PC-9 (cell line): ENCODE measurements around the gene WDR49. TPM values are rescaled to one million over a fixed set of nuclear protein-coding genes. Genes with fewer than 3 reads are reported as not detected.

Experiments
- BruUV-seq: library from RNA; stranded (reverse); fragments of 400-500 nt; replicated peaks from 2 replicates; lab custom pipeline; 2021; lab: Mats Ljungman, UMichigan
- CTCF ChIA-PET: fragments of 300-600 bp; sonication (Branson Sonifier 250); formaldehyde crosslinking; loops from one replicate; lab custom pipeline; 2022; ENCODE audit warnings: antibody characterized with exemption; lab: Charles Lee
- POLR2A ChIA-PET: fragments of 300-600 bp; sonication (Branson Sonifier 250); formaldehyde crosslinking; loops from one replicate; lab custom pipeline; 2022; ENCODE audit warnings: antibody characterized with exemption; ENCODE audit not compliant: unreplicated experiment; lab: Charles Lee
- DNase-seq, 2 experiments: peaks; one replicate each; pipeline versions ENCODE4 v3.0.0 to v3.0.0-alpha.2; 2015 to 2022; ENCODE audit warnings: mixed read lengths in 1 of 2
- H2AFZ ChIP-seq: fragments of 200-600 bp; sonication (generic); 2 replicates; pipeline ENCODE4 v1.8.1; 2017; ENCODE audit warnings: antibody characterized with exemption
- H3F3A ChIP-seq: fragments of 200-600 bp; sonication (generic); 2 replicates; pipeline ENCODE4 v1.8.1; 2017; ENCODE audit warnings: antibody characterized with exemption, mild to moderate bottlenecking, low read depth; ENCODE audit not compliant: insufficient read depth
- H3K27ac ChIP-seq: fragments of 200-600 bp; sonication (generic); 2 replicates; pipeline ENCODE4 v1.6.1; 2016; ENCODE audit warnings: mixed run types
- H3K27me3 ChIP-seq: fragments of 200-600 bp; sonication (generic); 2 replicates; pipeline ENCODE4 v1.6.1; 2016; ENCODE audit warnings: low read depth, mixed run types; ENCODE audit not compliant: insufficient read depth
- H3K36me3 ChIP-seq: fragments of 200-600 bp; sonication (generic); 2 replicates; pipeline ENCODE4 v1.6.1; 2016; ENCODE audit warnings: low read depth, mixed run types
- H3K4me1 ChIP-seq: fragments of 200-600 bp; sonication (generic); replicated peaks from 2 replicates; pipeline ENCODE4 v1.6.1; 2016; ENCODE audit warnings: mixed run types; ENCODE audit not compliant: insufficient read depth
- H3K4me2 ChIP-seq: fragments of 200-600 bp; sonication (generic); 2 replicates; pipeline ENCODE4 v1.6.1; 2017; ENCODE audit warnings: mixed run types
- H3K4me3 ChIP-seq: fragments of 200-600 bp; sonication (generic); 2 replicates; pipeline ENCODE4 v1.6.1; 2016; ENCODE audit warnings: mixed run types
- H3K79me2 ChIP-seq: fragments of 200-600 bp; sonication (generic); 2 replicates; pipeline ENCODE4 v1.6.1; 2017; ENCODE audit warnings: low read depth, mixed run types
- H3K9me2 ChIP-seq: fragments of 200-600 bp; sonication (generic); 2 replicates; pipeline ENCODE4 v1.8.1; 2017; ENCODE audit warnings: mild to moderate bottlenecking; ENCODE audit not compliant: insufficient read depth
- H3K9me3 ChIP-seq: fragments of 200-600 bp; sonication (generic); 2 replicates; pipeline ENCODE4 v1.8.1; 2016; ENCODE audit warnings: low read depth; ENCODE audit not compliant: insufficient read depth
- H4K20me1 ChIP-seq: fragments of 200-600 bp; sonication (generic); 2 replicates; pipeline ENCODE4 v1.8.1; 2017; ENCODE audit not compliant: insufficient read depth
- EZH2 ChIP-seq: fragments of 200-600 bp; sonication (generic); IDR thresholded peaks from 2 replicates; pipeline ENCODE4 v1.8.0; 2017; ENCODE audit warnings: antibody characterized with exemption, low read depth
- intact Hi-C: fragments of 100-400 bp; cut with micrococcal nuclease; formaldehyde crosslinking; loops from one replicate; pipeline ENCODE4 v1.10.0; 2022; ENCODE audit not compliant: unreplicated experiment
- total RNA-seq: library from RNA; stranded (reverse); gene quantifications from 2 replicates; pipeline ENCODE4 v1.2.3, GENCODE V29; 2021
- TF ChIP-seq, protein P1 (sequence below): fragments of 200-600 bp; sonication (generic); conservative IDR thresholded peaks from 2 replicates; pipeline ENCODE4 v1.6.1; 2017; ENCODE audit warnings: mixed run types, antibody characterized with exemption, mild to moderate bottlenecking, moderate library complexity

Gene WDR49
- total RNA-seq, 1 experiment from 2014 or later, result 0.28 TPM

GRCh38 chr3:167611718-167612117, 42.0 kb downstream of the WDR49 start:
- H3K27me3 ChIP-seq, result no peaks in the 10 kb centered on the region
- no peaks in the 10 kb centered on the region for H3F3A ChIP-seq
- H3K27ac ChIP-seq, result no peak overlapping the region
- no peaks in the 10 kb centered on the region for H3K79me2 ChIP-seq
- POLR2A ChIA-PET, result no interaction called here
- BruUV-seq, result no TSS peak
- H3K4me2 ChIP-seq, result no peak overlapping the region
- TF ChIP-seq, protein P1, sequence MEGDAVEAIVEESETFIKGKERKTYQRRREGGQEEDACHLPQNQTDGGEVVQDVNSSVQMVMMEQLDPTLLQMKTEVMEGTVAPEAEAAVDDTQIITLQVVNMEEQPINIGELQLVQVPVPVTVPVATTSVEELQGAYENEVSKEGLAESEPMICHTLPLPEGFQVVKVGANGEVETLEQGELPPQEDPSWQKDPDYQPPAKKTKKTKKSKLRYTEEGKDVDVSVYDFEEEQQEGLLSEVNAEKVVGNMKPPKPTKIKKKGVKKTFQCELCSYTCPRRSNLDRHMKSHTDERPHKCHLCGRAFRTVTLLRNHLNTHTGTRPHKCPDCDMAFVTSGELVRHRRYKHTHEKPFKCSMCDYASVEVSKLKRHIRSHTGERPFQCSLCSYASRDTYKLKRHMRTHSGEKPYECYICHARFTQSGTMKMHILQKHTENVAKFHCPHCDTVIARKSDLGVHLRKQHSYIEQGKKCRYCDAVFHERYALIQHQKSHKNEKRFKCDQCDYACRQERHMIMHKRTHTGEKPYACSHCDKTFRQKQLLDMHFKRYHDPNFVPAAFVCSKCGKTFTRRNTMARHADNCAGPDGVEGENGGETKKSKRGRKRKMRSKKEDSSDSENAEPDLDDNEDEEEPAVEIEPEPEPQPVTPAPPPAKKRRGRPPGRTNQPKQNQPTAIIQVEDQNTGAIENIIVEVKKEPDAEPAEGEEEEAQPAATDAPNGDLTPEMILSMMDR, result no peak
- TF ChIP-seq EZH2, result no peak
- H2AFZ ChIP-seq, result no peak overlapping the region
- intact Hi-C loops, result no loop called here
- CTCF ChIA-PET, result no interaction called here
- no peak overlapping the region for H3K4me3 ChIP-seq
- H3K36me3 ChIP-seq, result no peaks in the 10 kb centered on the region
- H4K20me1 ChIP-seq, result no peaks in the 10 kb centered on the region
- H3K4me1 ChIP-seq, result no peaks in the 10 kb centered on the region
- no peak for DNase-seq
- H3K9me3 ChIP-seq, result no peaks in the 10 kb centered on the region
- H3K9me2 ChIP-seq, result 0 out of 2 replicates have a peak, but pooled peaks cover 9% of the 10 kb centered on the region

DNA sequence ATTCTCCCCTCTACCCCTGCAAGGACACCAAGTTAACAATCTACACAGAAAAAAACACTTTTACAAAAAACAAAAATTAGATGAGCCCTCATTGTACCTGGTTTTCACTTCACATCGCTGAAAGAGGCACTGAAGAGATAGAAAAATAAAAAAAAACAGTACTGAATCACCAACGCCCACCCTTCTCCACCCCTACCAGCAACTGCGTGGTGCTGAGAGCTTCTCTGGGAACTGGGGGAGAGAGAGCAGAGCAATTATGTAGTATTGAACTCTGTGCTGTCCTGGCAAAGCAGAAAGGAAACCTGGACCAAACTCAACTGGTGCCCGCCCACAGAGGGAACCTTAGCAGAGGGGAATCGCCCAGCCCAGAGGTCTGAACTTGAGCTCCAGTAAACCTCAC, 44.6 kb downstream of the WDR49 start:
- no peaks in the 10 kb centered on the region for H3F3A ChIP-seq
- H3K36me3 ChIP-seq, result no peaks in the 10 kb centered on the region
- BruUV-seq, result no TSS peak
- DNase-seq, result no peak
- intact Hi-C loops, result no loop called here
- no peak overlapping the region for H2AFZ ChIP-seq
- no peaks in the 10 kb centered on the region for H4K20me1 ChIP-seq
- ChIA-PET CTCF (no interaction called here), POLR2A (no interaction called here)
- no peaks in the 10 kb centered on the region for H3K79me2 ChIP-seq
- no peak for TF ChIP-seq EZH2
- TF ChIP-seq, protein P1, result no peak
- no peak overlapping the region for H3K4me2 ChIP-seq
- no peaks in the 10 kb centered on the region for H3K4me1 ChIP-seq
- H3K4me3 ChIP-seq, result no peak overlapping the region
- 0 out of 2 replicates have a peak, but pooled peaks cover 9% of the 10 kb centered on the region for H3K9me2 ChIP-seq
- no peaks in the 10 kb centered on the region for H3K27me3 ChIP-seq
- H3K9me3 ChIP-seq, result no peaks in the 10 kb centered on the region
- H3K27ac ChIP-seq, result no peak overlapping the region

- H2AFZ ChIP-seq, result no peak overlapping the region
- intact Hi-C loops, result no loop called here
- H3K36me3 ChIP-seq, result no peaks in the 10 kb centered on the region
- no peaks in the 10 kb centered on the region for H3K4me1 ChIP-seq
- H3K9me3 ChIP-seq, result peaks cover 3% of the 10 kb centered on the region; the same call in 1 of the 2 replicates
- H3K4me3 ChIP-seq, result no peak overlapping the region
- CTCF ChIA-PET, result no interaction called here
- POLR2A ChIA-PET, result no interaction called here
- TF ChIP-seq EZH2, result no peak
- TF ChIP-seq, protein P1, result no peak
- DNase-seq, result no peak
- no peak overlapping the region for H3K27ac ChIP-seq
- no TSS peak for BruUV-seq
- no peaks in the 10 kb centered on the region for H3K9me2 ChIP-seq
- H4K20me1 ChIP-seq, result no peaks in the 10 kb centered on the region
- no peaks in the 10 kb centered on the region for H3F3A ChIP-seq
- H3K4me2 ChIP-seq, result no peak overlapping the region
- no peaks in the 10 kb centered on the region for H3K79me2 ChIP-seq
- H3K27me3 ChIP-seq, result no peaks in the 10 kb centered on the region
Observed at GRCh38 chr3:167606836-167607235, 46.9 kb downstream of the WDR49 start.
